Activated gamma-delta T cell treated with anti-CD3 and anti-CD28 coated beads, Interleukin-2, amount 50 U/mL, for 16 hours (primary cell): ENCODE results near the gene STX8.

Source experiments
- DNase-seq: peaks from one replicate; pipeline ENCODE4 v3.0.0-alpha.2; 2020; ENCODE audit warnings: low read depth

STX8 gene

GRCh38 chr17:9439851-9440250 is 135.8 kb downstream of the STX8 start:
- DNase-seq = no peak

GRCh38 chr17:9436630-9437029 is 139.0 kb downstream of the STX8 start:
- no peak for DNase-seq

DNA sequence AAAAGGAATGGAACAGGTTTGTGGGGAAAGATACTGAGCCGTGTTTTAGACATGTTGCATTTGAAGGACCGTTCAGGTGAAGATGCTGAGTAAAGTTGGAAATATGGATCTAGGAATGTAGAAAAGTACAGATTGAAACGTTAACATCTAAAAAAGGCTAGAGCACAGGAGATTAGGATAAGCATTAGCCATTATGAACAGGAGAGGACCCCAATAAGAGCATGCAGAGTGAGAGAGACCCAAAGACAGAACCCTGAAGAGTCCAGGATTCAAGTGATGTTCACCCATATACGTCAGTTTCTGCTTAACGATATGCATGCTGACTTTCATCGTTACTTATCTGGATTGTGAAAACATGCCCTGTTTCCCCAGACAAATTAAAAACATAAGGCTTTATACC is 140.5 kb downstream of the STX8 start:
- DNase-seq = no peak

GRCh38 chr17:9434642-9435057 is 141.0 kb downstream of the STX8 start:
- no peak for DNase-seq

- no peak for DNase-seq
Observed at GRCh38 chr17:9432934-9433421, 142.6 kb downstream of the STX8 start.

GRCh38 chr17:9432134-9432885 is 143.3 kb downstream of the STX8 start:
- DNase-seq = no peak

- DNase-seq = no peak
Observed at GRCh38 chr17:9431620-9432019, 144.0 kb downstream of the STX8 start.

DNA sequence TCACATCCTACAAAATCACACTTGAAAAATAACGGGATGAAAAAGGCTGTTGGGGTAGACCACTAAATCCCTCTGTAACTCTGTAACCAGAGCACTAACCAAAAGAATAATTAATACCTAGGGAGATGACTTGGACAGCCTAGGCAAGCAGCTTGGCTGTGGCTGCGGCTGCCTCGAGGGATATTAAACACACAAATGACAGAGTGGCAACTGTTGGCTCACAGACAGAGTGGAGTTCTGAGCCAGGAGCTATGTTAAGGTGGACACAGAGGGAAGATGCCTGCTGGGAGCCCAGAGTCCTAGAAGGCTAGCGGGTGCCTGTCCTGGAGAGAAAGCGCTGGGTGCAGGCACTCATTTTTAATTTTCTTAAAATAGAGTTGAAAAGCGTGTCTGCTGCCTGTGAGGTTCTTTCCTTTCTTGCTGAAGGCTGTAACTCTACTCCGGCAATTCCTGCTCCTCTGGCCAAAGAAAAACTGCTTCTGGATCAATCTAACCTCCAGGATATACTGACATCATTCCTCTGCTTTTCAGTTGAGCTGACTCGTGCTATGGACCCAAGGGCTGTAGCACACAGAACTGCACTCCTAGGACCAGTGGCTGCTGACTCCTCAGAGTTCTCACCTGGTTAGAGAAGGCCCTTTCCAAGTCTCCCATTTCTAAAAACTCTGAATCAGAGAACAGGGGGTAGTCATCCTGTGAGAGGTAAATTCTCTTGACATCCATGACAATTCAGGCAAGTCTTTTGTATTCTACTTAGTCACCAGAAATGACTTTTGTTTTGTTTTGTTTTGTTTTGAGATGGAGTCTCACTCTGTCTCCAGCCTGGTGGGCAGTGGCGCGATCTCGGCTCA is 147.9 kb downstream of the STX8 start:
- DNase-seq = no peak

DNA sequence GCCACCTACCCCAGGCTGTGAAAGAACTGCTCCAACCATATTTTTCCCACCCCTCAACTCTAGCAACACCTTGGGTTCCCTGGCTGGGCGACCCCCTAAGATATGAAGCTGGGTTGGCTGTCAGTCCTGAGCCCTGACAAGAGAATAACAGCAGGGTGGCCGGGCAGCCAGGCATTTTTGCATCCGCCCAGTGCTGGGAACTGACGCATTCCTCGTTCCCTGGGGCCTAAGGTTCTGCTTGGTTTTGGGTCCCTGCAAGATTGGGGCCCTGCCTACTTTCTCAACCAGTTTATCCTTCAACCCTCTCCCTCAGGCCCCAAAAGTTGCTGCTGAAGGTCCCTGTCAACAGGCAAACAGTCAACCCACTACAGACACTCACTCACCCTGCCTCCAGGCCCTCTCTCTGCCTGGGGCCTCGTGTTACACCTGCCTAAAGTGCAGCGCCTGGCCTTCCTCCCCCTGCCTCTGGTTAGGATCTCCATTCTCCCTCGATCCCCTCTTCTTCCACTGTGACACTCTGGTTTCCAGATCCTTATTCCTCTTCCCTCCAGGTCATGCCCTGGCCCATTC is 151.5 kb downstream of the STX8 start:
- no peak for DNase-seq

- no peak for DNase-seq
Observed at GRCh38 chr17:9421525-9421924, 154.1 kb downstream of the STX8 start.

- DNase-seq = no peak
Observed at GRCh38 chr17:9419932-9420453, 155.6 kb downstream of the STX8 start.

DNA sequence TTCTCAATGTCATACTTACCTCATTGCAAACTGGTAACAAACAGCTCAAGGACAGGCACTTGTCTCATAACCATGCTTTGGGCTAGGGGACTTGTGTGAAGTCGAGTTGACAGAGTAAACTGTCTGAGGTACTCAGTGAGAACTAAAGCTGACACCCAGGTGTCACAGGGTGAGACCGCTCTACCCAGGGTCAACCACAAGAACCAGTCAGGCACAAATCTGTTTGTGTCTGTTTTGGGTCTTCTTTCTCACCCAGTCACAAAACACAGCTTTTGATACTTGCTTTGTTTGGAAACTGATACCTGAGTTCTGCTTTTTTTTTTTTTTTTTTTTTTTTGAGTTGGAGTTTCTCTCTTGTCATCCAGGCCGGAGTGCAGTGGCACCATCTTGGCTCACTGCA is 161.1 kb downstream of the STX8 start:
- DNase-seq = no peak

GRCh38 chr17:9410737-9411136 is 164.9 kb downstream of the STX8 start:
- no peak for DNase-seq

DNA sequence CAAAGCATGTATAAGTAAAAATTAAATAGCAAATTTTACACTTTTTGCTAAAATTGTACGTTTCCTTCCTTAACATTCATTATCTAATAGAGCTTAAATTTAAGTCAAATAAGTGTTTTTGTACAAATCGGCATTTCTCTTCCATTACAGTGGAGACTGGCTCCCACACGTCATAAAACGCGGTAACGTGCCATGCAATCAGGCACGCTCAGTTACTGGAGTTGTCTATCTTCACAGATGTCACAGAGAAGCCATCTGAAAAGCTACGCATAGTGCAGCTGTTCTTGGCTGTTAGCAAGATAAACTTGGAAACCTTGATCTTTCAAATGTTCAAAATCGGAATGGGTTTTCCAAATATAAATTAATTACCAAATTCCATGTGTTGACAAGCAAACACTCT is 165.3 kb downstream of the STX8 start:
- no peak for DNase-seq

DNA sequence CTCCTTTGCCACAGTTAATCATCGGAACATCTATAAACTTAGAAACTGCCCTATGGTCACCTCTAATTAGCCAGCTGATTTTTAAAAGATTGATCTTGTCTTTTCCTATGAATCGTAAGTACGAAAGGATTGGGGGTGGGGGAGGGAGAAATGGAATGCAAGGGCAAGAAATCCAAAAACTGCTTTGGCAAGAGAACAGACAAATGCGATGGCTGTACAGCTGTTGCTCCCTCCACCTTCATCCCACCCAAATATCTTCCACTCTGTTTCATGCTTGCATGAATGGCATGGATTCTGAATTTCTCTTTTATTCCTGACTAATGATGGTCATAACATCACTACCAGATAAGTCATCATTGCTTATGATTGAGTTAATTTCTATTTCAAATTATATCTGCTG is 165.7 kb downstream of the STX8 start:
- no peak for DNase-seq

DNA sequence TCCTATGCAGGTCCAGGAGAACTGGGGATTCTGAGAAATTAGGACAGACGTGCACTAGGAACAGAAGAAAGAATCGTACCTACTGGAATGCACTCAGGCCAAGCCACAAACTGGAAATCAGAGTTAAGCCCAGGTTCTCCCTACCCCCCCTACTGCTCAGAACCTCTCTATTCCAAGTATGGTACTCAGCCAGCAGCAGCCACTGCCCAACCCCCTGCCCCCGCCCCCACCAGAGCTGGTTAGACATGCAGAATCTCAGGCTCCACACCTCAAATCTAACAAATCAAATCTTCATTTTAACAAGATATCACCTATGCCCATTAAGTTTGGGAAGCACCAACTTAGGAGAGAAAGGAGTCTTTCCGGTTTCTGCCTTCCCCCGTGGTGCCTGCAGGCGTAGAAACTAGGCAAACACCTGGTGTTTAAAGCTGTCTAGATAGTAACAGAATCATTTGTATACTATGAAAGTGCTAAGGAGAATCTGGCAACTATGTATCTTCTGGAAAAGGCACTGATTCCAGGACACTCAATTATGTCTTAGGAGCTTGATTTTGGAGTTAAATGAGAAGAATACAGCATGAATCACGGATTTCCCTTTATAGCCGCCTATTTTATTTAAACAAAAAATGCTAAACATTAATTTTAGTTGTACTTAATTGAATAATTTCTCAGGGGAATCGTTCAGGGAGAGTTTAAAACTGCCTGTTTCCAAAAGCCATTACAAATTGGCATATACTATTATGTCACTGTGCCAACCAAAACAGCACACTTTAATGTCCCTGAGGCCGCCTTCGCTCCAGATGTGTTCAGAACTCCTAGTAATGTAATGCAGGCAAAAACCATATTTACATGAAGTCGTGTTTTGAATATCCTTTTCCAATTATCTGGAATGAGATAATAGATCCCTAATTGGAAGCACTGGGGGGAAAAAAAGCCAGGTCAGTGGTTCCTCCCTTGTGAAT is 166.5 kb downstream of the STX8 start:
- no peak for DNase-seq

DNA sequence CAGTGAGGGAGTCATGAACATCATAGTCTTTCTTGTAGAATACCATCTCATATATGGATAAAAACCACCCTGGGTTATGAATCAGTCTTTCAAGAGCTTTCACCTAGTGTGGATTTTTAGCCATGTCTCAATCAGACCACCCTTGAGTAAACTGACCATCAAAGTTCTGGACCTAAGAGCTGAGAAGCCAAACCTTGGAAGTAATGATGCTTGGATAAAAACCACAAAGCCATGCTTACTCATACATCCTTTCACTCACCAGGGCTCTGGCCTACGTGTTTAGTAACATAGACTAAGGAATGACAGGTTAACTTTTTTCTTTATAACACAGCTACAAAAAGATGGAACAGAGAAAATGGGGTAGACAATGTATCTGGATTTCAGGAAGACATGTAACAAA is 167.2 kb downstream of the STX8 start:
- no peak for DNase-seq

GRCh38 chr17:9406046-9406606 is 169.5 kb downstream of the STX8 start:
- DNase-seq = no peak

GRCh38 chr17:9403257-9403656 is 172.4 kb downstream of the STX8 start:
- DNase-seq = no peak

DNA sequence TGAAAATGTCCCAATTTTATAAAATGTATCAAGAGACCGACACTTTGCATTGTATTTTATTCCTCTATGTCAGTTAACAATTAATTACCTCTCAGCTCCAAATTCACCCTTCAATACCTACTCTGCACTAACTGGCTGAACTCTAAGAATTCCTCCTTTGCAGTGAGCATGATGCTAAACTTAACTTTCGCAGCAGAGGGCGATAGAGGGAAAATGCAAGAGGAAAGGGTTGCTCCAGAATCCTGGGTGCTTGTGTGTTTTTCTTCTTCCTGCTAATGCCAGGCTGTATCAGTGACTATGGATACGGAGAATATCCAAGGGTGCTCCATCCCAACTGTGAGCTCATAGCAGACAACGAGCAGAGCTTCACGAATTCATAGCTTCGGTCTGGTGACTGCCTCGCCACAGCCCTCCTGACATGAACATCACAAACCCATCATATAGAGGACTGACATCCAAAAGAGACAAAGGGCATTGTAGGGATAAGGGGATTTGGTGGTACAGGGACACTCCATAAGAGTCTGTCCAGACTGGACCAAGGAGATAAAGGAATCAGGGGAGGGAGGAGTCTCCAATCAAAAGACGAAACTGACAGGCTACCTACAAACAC is 172.9 kb downstream of the STX8 start:
- DNase-seq = no peak

GRCh38 chr17:9401434-9401833 is 174.2 kb downstream of the STX8 start:
- DNase-seq = no peak
